ENCODE data around the gene LEPR. TPM values are rescaled to one million over a fixed set of nuclear protein-coding genes. Genes with fewer than 3 reads are reported as not detected.

The LEPR gene
- 1.9 to 3.5 TPM (median 2.7 TPM) in 5 replicates for total RNA-seq (2022; extraction: Qiagen RNA extraction; ENCODE audit: low read depth)

GRCh38 chr1:65420590-65421350 lies at the start of gene LEPR, which contains the start of gene LEPROT:
LEPR (plus strand) TSS chr1:65420668; CDS start chr1:65565566, 144,898 bp downstream.
LEPROT (plus strand) TSS chr1:65420668; CDS start chr1:65420725, 57 bp downstream.

Other genes with a start within 250 kb of the LEPR start
- 3.8 to 8.1 TPM (median 7.7 TPM) in 5 replicates for gene DNAJC6, start 111.1 kb upstream of the LEPR start, total RNA-seq (2022; extraction: Qiagen RNA extraction; ENCODE audit: low read depth)
- 29.7 to 47.7 TPM (median 42.3 TPM) in 5 replicates for gene LEPROT, start within 50 bp of the LEPR start, total RNA-seq (2022; extraction: Qiagen RNA extraction; ENCODE audit: low read depth)